GM21528 (cell line): ENCODE results near the gene INPP4A.
A peak's percentile ranks its signal among the peaks of the same experiment; 100 is the strongest.

Experiments used
- ATAC-seq: cut with Tn5 transposase; IDR thresholded peaks from one replicate; pipeline ENCODE4 v1.9.1; 2021; ENCODE audit warnings: mild to moderate bottlenecking, moderate library complexity; ENCODE audit not compliant: unreplicated experiment, low FRiP score

Gene INPP4A

GRCh38 chr2:98607741-98608115 lies 163.1 kb downstream of the INPP4A start:
- ATAC-seq, result peak; percentile 17

GRCh38 chr2:98608116-98608961 lies 163.7 kb downstream of the INPP4A start, which contains the start of the genes COA5 and UNC50:
Gene COA5 (minus strand): TSS chr2:98608512. CDS start chr2:98608405, 107 bp downstream.
Gene UNC50 (plus strand): TSS chr2:98608589. CDS start chr2:98609760, 1,171 bp downstream.
- peak; percentile 82 for ATAC-seq

GRCh38 chr2:98608962-98609604 lies 164.4 kb downstream of the INPP4A start:
- ATAC-seq, result no peak

GRCh38 chr2:98614024-98614739 lies 169.5 kb downstream of the INPP4A start:
- no peak for ATAC-seq

GRCh38 chr2:98615481-98615880 lies 170.8 kb downstream of the INPP4A start:
- no peak for ATAC-seq

- no peak for ATAC-seq
These were observed 172.5 kb downstream of the INPP4A start for GRCh38 chr2:98617149-98617548.

- ATAC-seq, result no peak
These were observed 179.0 kb downstream of the INPP4A start for GRCh38 chr2:98623657-98624056.

- ATAC-seq, result no peak
These were observed 187.7 kb downstream of the INPP4A start for GRCh38 chr2:98632351-98632750.

- no peak for ATAC-seq
These were observed 189.9 kb downstream of the INPP4A start for GRCh38 chr2:98634406-98635092.

- peak; percentile 89 for ATAC-seq
These were observed 192.9 kb downstream of the INPP4A start for GRCh38 chr2:98637401-98638147.

- ATAC-seq, result no peak
These were observed 198.9 kb downstream of the INPP4A start for GRCh38 chr2:98643496-98644100.
